ENCODE data around the gene ADPRH. TPM values are rescaled to one million over a fixed set of nuclear protein-coding genes. Genes with fewer than 3 reads are reported as not detected.
A peak's percentile ranks its signal among the peaks of the same experiment; 100 is the strongest.

The ADPRH gene
- total and polyA plus RNA-seq, 10 of the 15 experiments (the other 5 are each of a cell fraction or from before 2014, with no cell fraction given) = 2.3 to 32.6 (median 19.0) TPM

DNA sequence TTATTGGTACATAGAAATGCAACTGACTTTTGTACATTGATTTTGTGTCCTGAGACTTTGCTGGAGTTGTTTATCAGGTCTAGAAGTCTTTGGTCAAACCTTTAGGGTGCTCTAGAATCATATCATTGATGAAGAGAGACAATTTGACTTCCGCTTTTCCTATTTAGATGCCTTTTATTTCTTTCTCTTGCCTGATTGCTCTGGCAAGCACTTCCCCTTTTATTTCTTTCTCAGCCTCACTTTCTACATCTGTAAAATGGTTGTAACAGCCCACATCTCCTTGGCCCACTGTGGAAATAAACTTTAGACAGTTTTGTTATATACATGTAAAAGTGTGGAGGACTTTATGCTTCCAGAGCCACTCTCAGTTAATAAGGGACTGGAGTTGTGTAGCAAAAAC is 32.4 kb downstream of the ADPRH start:
- ChIA-PET RAD21 (ENCODE audit: unreplicated experiment) (interaction anchor here (0.6 to 1.0 kb wide), 2 partner anchors 10 to 27 kb away, joined by 3 read pairs; no protein-coding TSS in a partner anchor), CTCF (interaction anchor here (1.9 kb wide), 1 partner anchor 11 kb away, joined by 6 read pairs; no protein-coding TSS in a partner anchor), POLR2A (interaction anchor here (0.7 to 1.0 kb wide), 2 partner anchors 8 to 84 kb away, joined by 3 read pairs; no protein-coding TSS in a partner anchor), SMC1A (ENCODE audit: uncharacterized antibody, unreplicated experiment) (interaction anchor here (1.0 to 1.5 kb wide), 2 partner anchors 8 to 16 kb away, joined by 4 to 5 read pairs; no protein-coding TSS in a partner anchor)
- intact Hi-C loops (cut with micrococcal nuclease; ENCODE audit: unreplicated experiment) (no loop called here), in situ Hi-C loops (cut with MboI) (no loop called here)
- WGBS (ENCODE audit: insufficient coverage, insufficient replicate concordance, low lambda C conversion rate, missing lambda C conversion rate) = 59% methylated on average over 1 of the region's 1 CpG
- peak; percentile 30; the same call in 1 of the 2 replicates for TF ChIP-seq SPI1 (IDR thresholded peaks at IDR 0.05; ENCODE audit: borderline replicate concordance, insufficient read depth, low read depth, low read length)
- TF ChIP-seq, protein P1, sequence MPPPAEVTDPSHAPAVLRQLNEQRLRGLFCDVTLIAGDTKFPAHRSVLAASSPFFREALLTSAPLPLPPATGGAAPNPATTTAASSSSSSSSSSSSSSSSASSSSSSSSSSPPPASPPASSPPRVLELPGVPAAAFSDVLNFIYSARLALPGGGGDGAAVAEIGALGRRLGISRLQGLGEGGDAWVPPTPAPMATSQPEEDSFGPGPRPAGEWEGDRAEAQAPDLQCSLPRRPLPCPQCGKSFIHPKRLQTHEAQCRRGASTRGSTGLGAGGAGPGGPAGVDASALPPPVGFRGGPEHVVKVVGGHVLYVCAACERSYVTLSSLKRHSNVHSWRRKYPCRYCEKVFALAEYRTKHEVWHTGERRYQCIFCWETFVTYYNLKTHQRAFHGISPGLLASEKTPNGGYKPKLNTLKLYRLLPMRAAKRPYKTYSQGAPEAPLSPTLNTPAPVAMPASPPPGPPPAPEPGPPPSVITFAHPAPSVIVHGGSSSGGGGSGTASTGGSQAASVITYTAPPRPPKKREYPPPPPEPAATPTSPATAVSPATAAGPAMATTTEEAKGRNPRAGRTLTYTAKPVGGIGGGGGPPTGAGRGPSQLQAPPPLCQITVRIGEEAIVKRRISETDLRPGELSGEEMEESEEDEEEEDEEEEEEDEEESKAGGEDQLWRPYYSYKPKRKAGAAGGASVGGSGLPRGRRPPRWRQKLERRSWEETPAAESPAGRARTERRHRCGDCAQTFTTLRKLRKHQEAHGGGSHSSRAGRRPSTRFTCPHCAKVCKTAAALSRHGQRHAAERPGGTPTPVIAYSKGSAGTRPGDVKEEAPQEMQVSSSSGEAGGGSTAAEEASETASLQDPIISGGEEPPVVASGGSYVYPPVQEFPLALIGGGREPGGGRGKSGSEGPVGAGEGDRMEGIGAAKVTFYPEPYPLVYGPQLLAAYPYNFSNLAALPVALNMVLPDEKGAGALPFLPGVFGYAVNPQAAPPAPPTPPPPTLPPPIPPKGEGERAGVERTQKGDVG (CRISPR knock-in tag; IDR thresholded peaks at IDR 0.05) = no peak
- TF ChIP-seq, protein P2, sequence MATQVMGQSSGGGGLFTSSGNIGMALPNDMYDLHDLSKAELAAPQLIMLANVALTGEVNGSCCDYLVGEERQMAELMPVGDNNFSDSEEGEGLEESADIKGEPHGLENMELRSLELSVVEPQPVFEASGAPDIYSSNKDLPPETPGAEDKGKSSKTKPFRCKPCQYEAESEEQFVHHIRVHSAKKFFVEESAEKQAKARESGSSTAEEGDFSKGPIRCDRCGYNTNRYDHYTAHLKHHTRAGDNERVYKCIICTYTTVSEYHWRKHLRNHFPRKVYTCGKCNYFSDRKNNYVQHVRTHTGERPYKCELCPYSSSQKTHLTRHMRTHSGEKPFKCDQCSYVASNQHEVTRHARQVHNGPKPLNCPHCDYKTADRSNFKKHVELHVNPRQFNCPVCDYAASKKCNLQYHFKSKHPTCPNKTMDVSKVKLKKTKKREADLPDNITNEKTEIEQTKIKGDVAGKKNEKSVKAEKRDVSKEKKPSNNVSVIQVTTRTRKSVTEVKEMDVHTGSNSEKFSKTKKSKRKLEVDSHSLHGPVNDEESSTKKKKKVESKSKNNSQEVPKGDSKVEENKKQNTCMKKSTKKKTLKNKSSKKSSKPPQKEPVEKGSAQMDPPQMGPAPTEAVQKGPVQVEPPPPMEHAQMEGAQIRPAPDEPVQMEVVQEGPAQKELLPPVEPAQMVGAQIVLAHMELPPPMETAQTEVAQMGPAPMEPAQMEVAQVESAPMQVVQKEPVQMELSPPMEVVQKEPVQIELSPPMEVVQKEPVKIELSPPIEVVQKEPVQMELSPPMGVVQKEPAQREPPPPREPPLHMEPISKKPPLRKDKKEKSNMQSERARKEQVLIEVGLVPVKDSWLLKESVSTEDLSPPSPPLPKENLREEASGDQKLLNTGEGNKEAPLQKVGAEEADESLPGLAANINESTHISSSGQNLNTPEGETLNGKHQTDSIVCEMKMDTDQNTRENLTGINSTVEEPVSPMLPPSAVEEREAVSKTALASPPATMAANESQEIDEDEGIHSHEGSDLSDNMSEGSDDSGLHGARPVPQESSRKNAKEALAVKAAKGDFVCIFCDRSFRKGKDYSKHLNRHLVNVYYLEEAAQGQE (IDR thresholded peaks at IDR 0.05; ENCODE audit: low read depth, low read length) = no peak
- no TSS peak for BruUV-seq (replicated peaks)
- no peak overlapping the region for H3K4me3 ChIP-seq
- no peaks in the 10 kb centered on the region for H3K27me3 ChIP-seq (replicated peaks in 1 of 2; ENCODE audit: control insufficient read depth in 2 of 2, insufficient read depth in 2 of 2, low read length in 1 of 2)
- no peak overlapping the region for H2AFZ ChIP-seq (ENCODE audit: control insufficient read depth, low read depth, low read length)
- DNase-seq (ENCODE audit: low read depth, low spot score) (no peak), FAIRE-seq (no peak), ATAC-seq (no peak)
- H4K20me1 ChIP-seq (ENCODE audit: control insufficient read depth, insufficient read depth) = no peaks in the 10 kb centered on the region
- no peak overlapping the region for H3K9ac ChIP-seq (ENCODE audit: control insufficient read depth, insufficient read depth, low read length)
- H3K27ac ChIP-seq (ENCODE audit: control insufficient read depth, insufficient read depth) = no peak overlapping the region
- 0 out of 2 replicates have a peak, but pooled peaks cover 5% of the 10 kb centered on the region for H3K4me1 ChIP-seq (ENCODE audit: control insufficient read depth, insufficient read depth, low read length)
- H3K79me2 ChIP-seq (ENCODE audit: control insufficient read depth, insufficient read depth, low read length) = no peaks in the 10 kb centered on the region
- no peak overlapping the region for H3K4me2 ChIP-seq (ENCODE audit: control insufficient read depth, insufficient read depth)
- H3K9me3 ChIP-seq (replicated peaks; ENCODE audit: control insufficient read depth, insufficient read depth, low read length) = no peaks in the 10 kb centered on the region; the same call in 2 of the 3 replicates
- H3K36me3 ChIP-seq (ENCODE audit: control insufficient read depth in 2 of 2, insufficient read depth in 2 of 2, low read length in 1 of 2) = peaks cover 0 to 4% of the 10 kb centered on the region in 2 experiments; a peak in 2 of 4 replicates
